Lower leg skin (tissue), 3 donors: ENCODE results near the gene PAK4.

Source experiments
- CTCF ChIP-seq, 3 donors: fragments of 450-650 bp; IDR thresholded peaks; one replicate each; pipeline ENCODE4 v1.5.1; 2016; ENCODE audit warnings: antibody characterized with exemption in 3 of 3, mild to moderate bottlenecking in 3 of 3, moderate library complexity in 2 of 3
- POLR2A ChIP-seq, 2 donors: fragments of 450-650 bp; IDR thresholded peaks; one replicate each; pipeline ENCODE4 v1.6.1; 2016 to 2017; ENCODE audit warnings: antibody characterized with exemption in 2 of 2, mild to moderate bottlenecking in 1 of 2, moderate library complexity in 1 of 2

- TF ChIP-seq CTCF (IDR thresholded peaks at IDR 0.05): no peak
- no peak for TF ChIP-seq POLR2A (IDR thresholded peaks at IDR 0.05)
Observed at GRCh38 chr19:39111593-39112199, 13.9 kb upstream of the PAK4 start.
